ENCODE data around the gene ITGB5.

Gene ITGB5

GRCh38 chr3:124804875-124805274, 82.3 kb downstream of the ITGB5 start:
- no peak for TF ChIP-seq CTCF (IDR thresholded peaks at IDR 0.05; ENCODE audit: insufficient read depth, low read depth, low read length, missing control alignments)
- no peak overlapping the region for H3K4me3 ChIP-seq (ENCODE audit: low read length)
- no peak for DNase-seq (ENCODE audit: low read depth)

- no peak overlapping the region for H3K4me3 ChIP-seq (ENCODE audit: low read length)
Observed at GRCh38 chr3:124802702-124803101, 84.5 kb downstream of the ITGB5 start.

GRCh38 chr3:124802061-124802698, 85.0 kb downstream of the ITGB5 start:
- no peak overlapping the region for H3K4me3 ChIP-seq (ENCODE audit: low read length)
- no peak for DNase-seq (ENCODE audit: low read depth)
- TF ChIP-seq CTCF (IDR thresholded peaks at IDR 0.05; ENCODE audit: insufficient read depth, low read depth, low read length, missing control alignments), result no peak

More at GRCh38 chr3:124802702-124803101, 84.5 kb downstream of the ITGB5 start:
- DNase-seq (ENCODE audit: low read depth), result no peak
- no peak for TF ChIP-seq CTCF (IDR thresholded peaks at IDR 0.05; ENCODE audit: insufficient read depth, low read depth, low read length, missing control alignments)

- TF ChIP-seq CTCF (IDR thresholded peaks at IDR 0.05; ENCODE audit: insufficient read depth, low read depth, low read length, missing control alignments), result no peak
- no peak overlapping the region for H3K4me3 ChIP-seq (ENCODE audit: low read length)
- DNase-seq (ENCODE audit: low read depth), result no peak
Observed at GRCh38 chr3:124800511-124801258, 86.5 kb downstream of the ITGB5 start.

GRCh38 chr3:124800076-124800475, 87.1 kb downstream of the ITGB5 start:
- no peak for TF ChIP-seq CTCF (IDR thresholded peaks at IDR 0.05; ENCODE audit: insufficient read depth, low read depth, low read length, missing control alignments)
- DNase-seq (ENCODE audit: low read depth), result no peak
- no peak overlapping the region for H3K4me3 ChIP-seq (ENCODE audit: low read length)

GRCh38 chr3:124799676-124800075, 87.5 kb downstream of the ITGB5 start:
- DNase-seq (ENCODE audit: low read depth), result no peak
- TF ChIP-seq CTCF (IDR thresholded peaks at IDR 0.05; ENCODE audit: insufficient read depth, low read depth, low read length, missing control alignments), result no peak
- no peak overlapping the region for H3K4me3 ChIP-seq (ENCODE audit: low read length)

Measured in epithelial cell of esophagus (primary cell).